Measurements from ENCODE around the gene KLHL25.

DNA sequence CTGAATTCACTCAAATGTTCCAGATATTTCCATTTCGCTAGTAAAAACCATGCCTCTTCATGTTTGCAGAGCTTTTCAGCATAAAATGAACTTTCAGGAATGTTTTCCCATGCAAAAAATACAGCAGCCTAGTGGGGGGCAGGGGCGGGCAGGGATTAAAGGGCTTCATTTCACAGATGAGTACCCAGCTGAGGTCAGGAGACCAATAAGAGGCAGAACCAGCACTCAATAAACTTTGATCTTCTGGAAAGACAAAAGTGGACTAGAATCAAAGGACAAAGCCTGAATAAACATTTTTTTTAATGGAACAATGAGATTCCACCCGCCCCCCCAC is 8.0 kb downstream of the KLHL25 start:
- TF ChIP-seq ZFX (CRISPR knock-in tag; IDR thresholded peaks at IDR 0.05; ENCODE audit: low read depth) (no peak), ZNF121 (CRISPR knock-in tag; IDR thresholded peaks at IDR 0.05) (no peak), TP53 (CRISPR knock-in tag; conservative IDR thresholded peaks at IDR 0.05) (no peak), ZNF382 (CRISPR knock-in tag; IDR thresholded peaks at IDR 0.05; ENCODE audit: borderline replicate concordance) (no peak), KLF9 (CRISPR knock-in tag; IDR thresholded peaks at IDR 0.05; ENCODE audit: low read depth) (no peak), MTF2 (CRISPR knock-in tag; IDR thresholded peaks at IDR 0.05; ENCODE audit: borderline replicate concordance) (no peak), HNRNPH1 (optimal IDR thresholded peaks at IDR 0.05; ENCODE audit: low read depth, low read length) (no peak)
- TF ChIP-seq, protein P1, sequence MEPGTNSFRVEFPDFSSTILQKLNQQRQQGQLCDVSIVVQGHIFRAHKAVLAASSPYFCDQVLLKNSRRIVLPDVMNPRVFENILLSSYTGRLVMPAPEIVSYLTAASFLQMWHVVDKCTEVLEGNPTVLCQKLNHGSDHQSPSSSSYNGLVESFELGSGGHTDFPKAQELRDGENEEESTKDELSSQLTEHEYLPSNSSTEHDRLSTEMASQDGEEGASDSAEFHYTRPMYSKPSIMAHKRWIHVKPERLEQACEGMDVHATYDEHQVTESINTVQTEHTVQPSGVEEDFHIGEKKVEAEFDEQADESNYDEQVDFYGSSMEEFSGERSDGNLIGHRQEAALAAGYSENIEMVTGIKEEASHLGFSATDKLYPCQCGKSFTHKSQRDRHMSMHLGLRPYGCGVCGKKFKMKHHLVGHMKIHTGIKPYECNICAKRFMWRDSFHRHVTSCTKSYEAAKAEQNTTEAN (CRISPR knock-in tag; conservative IDR thresholded peaks at IDR 0.05), result no peak
- TF ChIP-seq, protein P2, sequence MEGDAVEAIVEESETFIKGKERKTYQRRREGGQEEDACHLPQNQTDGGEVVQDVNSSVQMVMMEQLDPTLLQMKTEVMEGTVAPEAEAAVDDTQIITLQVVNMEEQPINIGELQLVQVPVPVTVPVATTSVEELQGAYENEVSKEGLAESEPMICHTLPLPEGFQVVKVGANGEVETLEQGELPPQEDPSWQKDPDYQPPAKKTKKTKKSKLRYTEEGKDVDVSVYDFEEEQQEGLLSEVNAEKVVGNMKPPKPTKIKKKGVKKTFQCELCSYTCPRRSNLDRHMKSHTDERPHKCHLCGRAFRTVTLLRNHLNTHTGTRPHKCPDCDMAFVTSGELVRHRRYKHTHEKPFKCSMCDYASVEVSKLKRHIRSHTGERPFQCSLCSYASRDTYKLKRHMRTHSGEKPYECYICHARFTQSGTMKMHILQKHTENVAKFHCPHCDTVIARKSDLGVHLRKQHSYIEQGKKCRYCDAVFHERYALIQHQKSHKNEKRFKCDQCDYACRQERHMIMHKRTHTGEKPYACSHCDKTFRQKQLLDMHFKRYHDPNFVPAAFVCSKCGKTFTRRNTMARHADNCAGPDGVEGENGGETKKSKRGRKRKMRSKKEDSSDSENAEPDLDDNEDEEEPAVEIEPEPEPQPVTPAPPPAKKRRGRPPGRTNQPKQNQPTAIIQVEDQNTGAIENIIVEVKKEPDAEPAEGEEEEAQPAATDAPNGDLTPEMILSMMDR (CRISPR knock-in tag; IDR thresholded peaks at IDR 0.05), result no peak
- TF ChIP-seq, protein P3, sequence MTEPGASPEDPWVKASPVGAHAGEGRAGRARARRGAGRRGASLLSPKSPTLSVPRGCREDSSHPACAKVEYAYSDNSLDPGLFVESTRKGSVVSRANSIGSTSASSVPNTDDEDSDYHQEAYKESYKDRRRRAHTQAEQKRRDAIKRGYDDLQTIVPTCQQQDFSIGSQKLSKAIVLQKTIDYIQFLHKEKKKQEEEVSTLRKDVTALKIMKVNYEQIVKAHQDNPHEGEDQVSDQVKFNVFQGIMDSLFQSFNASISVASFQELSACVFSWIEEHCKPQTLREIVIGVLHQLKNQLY (CRISPR knock-in tag; IDR thresholded peaks at IDR 0.05), result no peak
- TF ChIP-seq, protein P4, sequence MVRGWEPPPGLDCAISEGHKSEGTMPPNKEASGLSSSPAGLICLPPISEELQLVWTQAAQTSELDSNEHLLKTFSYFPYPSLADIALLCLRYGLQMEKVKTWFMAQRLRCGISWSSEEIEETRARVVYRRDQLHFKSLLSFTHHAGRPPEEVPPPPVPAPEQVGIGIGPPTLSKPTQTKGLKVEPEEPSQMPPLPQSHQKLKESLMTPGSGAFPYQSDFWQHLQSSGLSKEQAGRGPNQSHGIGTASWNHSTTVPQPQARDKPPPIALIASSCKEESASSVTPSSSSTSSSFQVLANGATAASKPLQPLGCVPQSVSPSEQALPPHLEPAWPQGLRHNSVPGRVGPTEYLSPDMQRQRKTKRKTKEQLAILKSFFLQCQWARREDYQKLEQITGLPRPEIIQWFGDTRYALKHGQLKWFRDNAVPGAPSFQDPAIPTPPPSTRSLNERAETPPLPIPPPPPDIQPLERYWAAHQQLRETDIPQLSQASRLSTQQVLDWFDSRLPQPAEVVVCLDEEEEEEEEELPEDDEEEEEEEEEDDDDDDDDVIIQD (CRISPR knock-in tag; IDR thresholded peaks at IDR 0.05; ENCODE audit: low read depth), result no peak
- TF ChIP-seq, protein P5, sequence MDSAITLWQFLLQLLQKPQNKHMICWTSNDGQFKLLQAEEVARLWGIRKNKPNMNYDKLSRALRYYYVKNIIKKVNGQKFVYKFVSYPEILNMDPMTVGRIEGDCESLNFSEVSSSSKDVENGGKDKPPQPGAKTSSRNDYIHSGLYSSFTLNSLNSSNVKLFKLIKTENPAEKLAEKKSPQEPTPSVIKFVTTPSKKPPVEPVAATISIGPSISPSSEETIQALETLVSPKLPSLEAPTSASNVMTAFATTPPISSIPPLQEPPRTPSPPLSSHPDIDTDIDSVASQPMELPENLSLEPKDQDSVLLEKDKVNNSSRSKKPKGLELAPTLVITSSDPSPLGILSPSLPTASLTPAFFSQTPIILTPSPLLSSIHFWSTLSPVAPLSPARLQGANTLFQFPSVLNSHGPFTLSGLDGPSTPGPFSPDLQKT (CRISPR knock-in tag; IDR thresholded peaks at IDR 0.05; ENCODE audit: borderline replicate concordance), result no peak

Data from HepG2 (cell line).